Measurements from ENCODE around the gene ESRRG.

The ESRRG gene

GRCh38 chr1:216596281-216596862, 126.9 kb downstream of the ESRRG start:
- TF ChIP-seq ZNF274 (IDR thresholded peaks at IDR 0.05; ENCODE audit: low read depth, low read length), result no peak
- H3K4me3 ChIP-seq (ENCODE audit: low read length), result no peak overlapping the region

- TF ChIP-seq ZNF274 (IDR thresholded peaks at IDR 0.05; ENCODE audit: low read depth, low read length), result no peak
- H3K4me3 ChIP-seq (ENCODE audit: low read length), result no peak overlapping the region
Measured at GRCh38 chr1:216587715-216588114, 135.5 kb downstream of the ESRRG start.

- H3K4me3 ChIP-seq (ENCODE audit: low read length), result no peak overlapping the region
- TF ChIP-seq ZNF274 (IDR thresholded peaks at IDR 0.05; ENCODE audit: low read depth, low read length), result no peak
Measured at GRCh38 chr1:216582151-216582550, 141.1 kb downstream of the ESRRG start.

GRCh38 chr1:216580538-216581057, 142.6 kb downstream of the ESRRG start:
- TF ChIP-seq ZNF274 (IDR thresholded peaks at IDR 0.05; ENCODE audit: low read depth, low read length), result no peak
- no peak overlapping the region for H3K4me3 ChIP-seq (ENCODE audit: low read length)

- no peak overlapping the region for H3K4me3 ChIP-seq (ENCODE audit: low read length)
- no peak for TF ChIP-seq ZNF274 (IDR thresholded peaks at IDR 0.05; ENCODE audit: low read depth, low read length)
Measured at GRCh38 chr1:216576234-216576937, 146.8 kb downstream of the ESRRG start.

- TF ChIP-seq ZNF274 (IDR thresholded peaks at IDR 0.05; ENCODE audit: low read depth, low read length), result no peak
- no peak overlapping the region for H3K4me3 ChIP-seq (ENCODE audit: low read length)
Measured at GRCh38 chr1:216566641-216567205, 156.5 kb downstream of the ESRRG start.

GRCh38 chr1:216563087-216563486, 160.1 kb downstream of the ESRRG start:
- TF ChIP-seq ZNF274 (IDR thresholded peaks at IDR 0.05; ENCODE audit: low read depth, low read length), result no peak
- H3K4me3 ChIP-seq (ENCODE audit: low read length), result no peak overlapping the region

- H3K4me3 ChIP-seq (ENCODE audit: low read length), result no peak overlapping the region
- no peak for TF ChIP-seq ZNF274 (IDR thresholded peaks at IDR 0.05; ENCODE audit: low read depth, low read length)
Measured at GRCh38 chr1:216562383-216562782, 160.8 kb downstream of the ESRRG start.

- TF ChIP-seq ZNF274 (IDR thresholded peaks at IDR 0.05; ENCODE audit: low read depth, low read length), result no peak
Measured at GRCh38 chr1:216560527-216560926, 162.7 kb downstream of the ESRRG start.

GRCh38 chr1:216559359-216559758, 163.9 kb downstream of the ESRRG start:
- TF ChIP-seq ZNF274 (IDR thresholded peaks at IDR 0.05; ENCODE audit: low read depth, low read length), result no peak
- no peak overlapping the region for H3K4me3 ChIP-seq (ENCODE audit: low read length)

More at GRCh38 chr1:216560527-216560926, 162.7 kb downstream of the ESRRG start:
- H3K4me3 ChIP-seq (ENCODE audit: low read length), result no peak overlapping the region

- no peak overlapping the region for H3K4me3 ChIP-seq (ENCODE audit: low read length)
- TF ChIP-seq ZNF274 (IDR thresholded peaks at IDR 0.05; ENCODE audit: low read depth, low read length), result no peak
Measured at GRCh38 chr1:216555653-216556052, 167.6 kb downstream of the ESRRG start.

- no peak for TF ChIP-seq ZNF274 (IDR thresholded peaks at IDR 0.05; ENCODE audit: low read depth, low read length)
- no peak overlapping the region for H3K4me3 ChIP-seq (ENCODE audit: low read length)
Measured at GRCh38 chr1:216554934-216555333, 168.3 kb downstream of the ESRRG start.

GRCh38 chr1:216553766-216554165, 169.5 kb downstream of the ESRRG start:
- TF ChIP-seq ZNF274 (IDR thresholded peaks at IDR 0.05; ENCODE audit: low read depth, low read length), result no peak
- H3K4me3 ChIP-seq (ENCODE audit: low read length), result no peak overlapping the region

- H3K4me3 ChIP-seq (ENCODE audit: low read length), result no peak overlapping the region
- TF ChIP-seq ZNF274 (IDR thresholded peaks at IDR 0.05; ENCODE audit: low read depth, low read length), result no peak
Measured at GRCh38 chr1:216553040-216553439, 170.2 kb downstream of the ESRRG start.

GRCh38 chr1:216549796-216550195, 173.4 kb downstream of the ESRRG start:
- no peak for TF ChIP-seq ZNF274 (IDR thresholded peaks at IDR 0.05; ENCODE audit: low read depth, low read length)

More at GRCh38 chr1:216549796-216550195, 173.4 kb downstream of the ESRRG start:
- no peak overlapping the region for H3K4me3 ChIP-seq (ENCODE audit: low read length)

All from GM08714 (cell line).